Endometrial microvascular endothelial cells (primary cell): Measurements from ENCODE around the gene ARID1B. TPM values are rescaled to one million over a fixed set of nuclear protein-coding genes. Genes with fewer than 3 reads are reported as not detected.

Source experiments
- in situ Hi-C: cut with HindIII; loops from 2 replicates; pipeline ENCODE4 v1.10.0; 2017; ENCODE audit warnings: low sequenced_read_pairs, low pct_unique_long_range_greater_than_20kb; ENCODE audit errors: inconsistent ontology term
- total RNA-seq: library from RNA; depleted of rRNA; stranded (reverse); fragments of >200 nt; gene quantifications from one replicate; pipeline ENCODE4 v1.2.3, GENCODE V29; 2015; ENCODE audit errors: inconsistent ontology term

The ARID1B gene
- total RNA-seq, 1 donor from 2014 or later = 24.6 TPM

DNA sequence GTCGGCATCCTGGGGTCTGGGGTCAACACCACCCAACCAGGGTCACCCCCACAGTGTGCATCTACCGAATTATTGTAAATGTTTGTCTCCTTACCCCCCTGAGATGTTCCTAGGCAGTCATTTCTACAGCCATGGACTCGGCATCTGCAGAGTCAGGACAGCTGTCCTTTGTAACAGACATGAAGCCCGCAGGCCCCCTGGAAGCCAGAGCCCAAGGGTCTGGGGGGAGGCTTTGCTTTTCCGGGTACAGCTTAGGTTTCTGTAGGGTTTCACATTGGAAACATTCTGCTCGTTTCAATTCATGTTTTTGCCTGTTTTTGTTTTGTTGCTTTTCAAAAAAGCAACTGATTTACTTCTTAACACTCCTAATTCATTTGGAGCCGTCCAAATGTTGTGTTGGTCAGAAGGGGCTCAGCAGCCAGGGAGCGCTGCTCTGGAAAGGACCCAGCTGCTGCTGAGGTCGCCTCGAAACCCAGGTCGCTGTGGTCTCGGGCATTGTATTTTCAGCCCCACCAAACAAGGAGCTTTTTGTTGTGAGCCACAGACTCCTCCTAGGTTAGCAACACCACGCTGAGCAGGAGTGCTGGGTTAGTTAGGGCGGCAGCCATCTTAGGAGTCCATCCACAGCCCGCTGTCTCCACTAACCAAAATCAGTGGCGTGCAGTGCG is 385.7 kb downstream of the ARID1B start:
- in situ Hi-C loops = no loop called here

DNA sequence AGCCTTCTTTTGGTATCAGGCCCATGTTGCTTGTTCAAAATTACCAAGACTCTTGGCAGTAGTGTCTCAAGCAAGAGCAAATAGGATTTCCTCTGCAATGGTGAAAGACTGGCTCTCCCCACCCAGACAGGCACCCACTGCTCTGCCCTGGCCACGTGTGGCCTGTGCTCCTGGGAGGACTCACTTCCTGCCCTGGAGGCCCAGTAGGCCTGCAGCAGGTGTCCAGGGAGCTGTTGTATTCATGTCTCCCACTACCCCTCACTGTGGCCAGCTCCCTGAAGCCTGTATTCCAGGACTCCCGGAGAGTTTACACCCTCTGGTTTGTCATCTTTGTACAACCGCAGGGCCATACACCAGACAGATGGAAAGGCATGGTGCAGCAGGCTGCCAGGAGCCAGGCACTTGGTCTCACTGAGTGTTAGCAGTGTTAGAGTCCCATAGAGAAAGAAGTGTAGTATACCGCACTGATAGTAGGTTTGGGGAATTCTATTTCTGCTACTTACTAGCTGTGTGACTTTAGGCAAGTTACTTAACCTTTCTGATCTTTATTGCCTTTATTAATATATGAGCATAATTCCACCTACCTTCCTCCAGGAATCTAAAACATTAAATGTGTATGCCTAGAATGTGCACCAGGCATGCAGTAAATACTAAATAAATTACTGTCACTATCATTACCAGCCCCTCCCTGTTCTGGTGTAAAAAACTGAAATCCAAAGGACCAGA is 386.4 kb downstream of the ARID1B start:
- in situ Hi-C loops = no loop called here

DNA sequence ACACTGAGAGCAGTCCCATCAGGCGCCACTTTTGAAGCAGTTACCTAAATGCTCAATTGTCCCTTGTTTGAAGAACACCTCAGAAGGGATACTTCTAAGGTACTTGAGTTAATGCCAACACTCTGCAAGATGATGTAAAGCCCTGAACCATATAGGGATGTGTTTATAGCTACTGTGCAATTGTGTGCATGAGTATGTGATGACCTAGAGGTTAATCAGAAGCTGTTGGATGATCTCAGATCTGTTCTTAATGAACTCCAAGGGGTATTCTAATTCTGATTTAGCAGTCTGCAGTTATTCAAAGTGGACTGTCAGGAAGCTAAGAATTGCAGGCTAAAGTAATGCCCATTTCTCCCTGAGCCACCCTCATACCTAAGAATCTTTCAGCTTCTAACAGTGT is 387.8 kb downstream of the ARID1B start:
- in situ Hi-C loops = no loop called here

DNA sequence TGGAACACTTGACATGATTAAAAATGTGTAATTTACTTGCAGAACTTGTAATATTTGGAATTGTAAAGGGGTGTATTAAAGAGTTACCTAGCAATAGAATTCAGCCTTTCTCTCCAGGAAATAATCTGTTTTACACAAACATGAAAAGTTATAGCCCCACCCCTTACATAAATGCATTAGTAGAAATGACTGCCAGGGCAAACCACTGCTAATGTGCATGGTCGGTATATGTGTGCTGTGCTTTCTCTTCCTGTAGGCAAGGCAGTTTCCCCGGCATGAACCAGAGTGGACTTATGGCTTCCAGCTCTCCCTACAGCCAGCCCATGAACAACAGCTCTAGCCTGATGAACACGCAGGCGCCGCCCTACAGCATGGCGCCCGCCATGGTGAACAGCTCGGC is 389.6 kb downstream of the ARID1B start:
- in situ Hi-C loops = no loop called here

DNA sequence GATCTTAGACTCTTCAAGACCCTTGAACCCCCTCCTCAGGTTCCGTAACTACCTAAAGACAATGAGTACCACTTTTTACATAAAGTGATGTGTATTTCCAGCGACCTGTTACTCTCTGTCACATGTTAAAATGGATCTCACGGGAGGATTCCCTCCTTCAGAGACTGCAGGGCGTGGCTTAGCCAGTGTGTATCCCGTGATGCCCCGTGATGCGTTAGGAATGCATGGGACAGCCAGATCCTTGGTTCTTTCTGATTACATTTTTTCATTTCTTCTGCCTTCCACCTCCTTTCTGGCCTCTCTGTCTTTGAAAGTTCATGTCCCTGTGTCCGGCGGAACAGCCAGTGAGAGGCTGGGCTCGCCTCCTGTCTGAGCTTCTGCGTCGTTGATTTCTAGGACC is 390.7 kb downstream of the ARID1B start:
- in situ Hi-C loops = no loop called here

DNA sequence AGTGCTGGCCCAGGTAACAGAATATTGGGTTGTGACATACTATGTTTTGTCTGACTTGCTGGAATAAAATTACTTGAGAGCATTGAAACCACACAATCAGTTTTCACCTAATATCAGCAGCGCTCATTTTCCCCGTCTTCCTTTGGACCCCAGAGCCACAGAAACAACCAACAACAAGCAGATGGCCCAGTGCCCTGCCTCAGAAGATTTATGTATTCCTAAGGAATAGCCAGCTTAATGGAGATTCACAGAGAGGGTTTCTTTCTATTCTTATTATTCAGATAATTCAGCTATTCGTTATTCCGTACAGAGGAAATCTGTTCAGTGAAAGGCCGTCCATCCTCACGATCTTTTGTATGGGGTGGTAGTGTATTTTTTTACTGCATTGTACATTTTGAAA is 391.3 kb downstream of the ARID1B start:
- in situ Hi-C loops = no loop called here

DNA sequence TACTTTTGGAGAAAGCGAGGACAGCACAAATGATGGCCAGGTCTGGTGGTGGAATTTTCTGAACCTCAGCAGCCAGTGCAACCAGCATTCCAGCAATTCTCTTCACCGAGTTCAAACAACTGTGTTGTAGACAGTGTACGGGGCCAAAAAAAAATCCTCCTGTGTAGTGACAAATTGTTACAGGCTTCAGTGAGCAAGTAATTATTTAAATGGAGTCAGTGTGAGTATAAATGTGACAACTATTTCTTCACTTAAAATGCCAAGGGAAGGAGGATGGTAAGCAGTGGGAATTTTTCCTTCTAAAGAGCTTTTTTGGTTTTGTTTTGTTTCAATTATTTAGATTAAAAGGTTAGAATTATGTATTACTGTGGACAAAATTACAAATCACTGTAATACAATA is 392.0 kb downstream of the ARID1B start:
- in situ Hi-C loops = no loop called here

DNA sequence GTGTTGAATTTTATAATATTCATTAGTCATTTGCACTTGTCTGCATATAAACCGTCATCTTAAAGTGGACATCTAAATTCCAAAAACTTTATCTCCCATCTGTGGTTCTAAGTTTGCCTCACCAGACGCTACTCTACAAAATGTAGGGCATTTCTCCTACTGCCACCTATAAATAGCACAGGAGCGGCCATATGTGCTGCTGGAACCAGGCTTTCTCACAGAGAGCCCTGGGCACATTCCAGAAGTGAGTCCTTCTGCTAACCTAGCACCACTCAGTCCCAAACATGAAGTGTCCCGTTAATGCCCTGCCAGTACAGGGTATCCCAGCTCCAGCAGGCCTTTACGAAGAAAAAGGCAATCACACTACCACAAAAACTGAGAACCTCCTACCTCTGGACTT is 392.5 kb downstream of the ARID1B start:
- in situ Hi-C loops = no loop called here

DNA sequence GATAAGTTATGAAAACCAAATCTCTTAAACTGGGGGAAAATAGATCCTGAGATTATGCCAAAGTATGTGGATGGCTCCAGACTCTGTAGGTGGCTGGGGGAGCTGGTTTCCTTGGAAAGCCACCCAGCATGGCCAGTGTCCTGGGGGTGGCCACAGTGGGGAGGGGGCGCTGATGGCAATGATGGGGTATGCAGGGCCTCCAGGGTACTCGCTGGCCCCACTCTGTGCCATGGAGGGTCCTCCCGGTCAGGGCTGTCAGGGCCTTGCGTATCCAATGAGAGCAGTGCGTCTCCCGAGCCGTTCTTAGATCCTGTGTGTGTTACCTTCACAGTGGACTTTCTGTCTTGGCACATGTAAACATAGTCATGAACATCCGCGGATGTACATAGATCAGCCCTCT is 393.4 kb downstream of the ARID1B start:
- in situ Hi-C loops = no loop called here

DNA sequence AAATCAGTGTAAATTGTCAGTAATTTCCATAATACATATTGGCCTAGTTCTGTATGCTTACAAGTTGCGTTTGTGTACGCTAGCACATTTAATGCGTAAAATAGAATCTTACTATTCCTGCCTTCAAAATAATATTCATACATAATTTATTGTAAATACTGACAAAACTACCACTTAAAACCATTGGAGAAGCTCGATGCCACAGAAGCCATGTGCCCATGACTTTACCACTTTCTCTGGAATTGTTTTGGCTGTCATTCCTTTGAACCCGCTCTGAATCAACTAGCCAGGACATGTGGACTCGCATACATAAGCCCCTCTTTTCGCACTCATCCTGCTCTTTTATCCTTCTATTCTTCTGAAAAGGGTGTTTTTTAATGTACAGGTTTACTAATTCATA is 394.6 kb downstream of the ARID1B start:
- in situ Hi-C loops = no loop called here

DNA sequence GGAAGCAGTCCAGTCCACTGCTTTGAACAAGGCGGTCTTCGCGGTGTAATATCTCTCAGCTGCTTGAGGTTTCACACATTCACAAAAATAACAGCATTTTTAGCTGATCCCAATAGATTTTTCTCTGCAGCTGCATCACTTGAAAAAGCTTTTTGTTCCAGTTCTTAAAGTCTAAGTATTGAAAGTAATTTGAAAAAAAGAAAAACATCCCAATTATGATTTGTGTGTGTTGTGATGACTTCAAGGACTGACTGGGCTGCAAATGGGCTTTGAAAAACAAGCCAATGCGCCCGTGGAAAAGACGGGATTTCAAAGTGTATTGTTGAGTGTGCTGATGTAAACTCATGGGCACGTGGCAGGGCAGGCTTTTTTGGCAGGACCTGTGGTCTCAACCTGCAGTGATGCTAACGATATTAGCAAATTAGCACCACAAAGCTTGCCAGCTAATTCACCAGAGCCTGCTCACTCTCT is 395.1 kb downstream of the ARID1B start:
- in situ Hi-C loops = no loop called here

DNA sequence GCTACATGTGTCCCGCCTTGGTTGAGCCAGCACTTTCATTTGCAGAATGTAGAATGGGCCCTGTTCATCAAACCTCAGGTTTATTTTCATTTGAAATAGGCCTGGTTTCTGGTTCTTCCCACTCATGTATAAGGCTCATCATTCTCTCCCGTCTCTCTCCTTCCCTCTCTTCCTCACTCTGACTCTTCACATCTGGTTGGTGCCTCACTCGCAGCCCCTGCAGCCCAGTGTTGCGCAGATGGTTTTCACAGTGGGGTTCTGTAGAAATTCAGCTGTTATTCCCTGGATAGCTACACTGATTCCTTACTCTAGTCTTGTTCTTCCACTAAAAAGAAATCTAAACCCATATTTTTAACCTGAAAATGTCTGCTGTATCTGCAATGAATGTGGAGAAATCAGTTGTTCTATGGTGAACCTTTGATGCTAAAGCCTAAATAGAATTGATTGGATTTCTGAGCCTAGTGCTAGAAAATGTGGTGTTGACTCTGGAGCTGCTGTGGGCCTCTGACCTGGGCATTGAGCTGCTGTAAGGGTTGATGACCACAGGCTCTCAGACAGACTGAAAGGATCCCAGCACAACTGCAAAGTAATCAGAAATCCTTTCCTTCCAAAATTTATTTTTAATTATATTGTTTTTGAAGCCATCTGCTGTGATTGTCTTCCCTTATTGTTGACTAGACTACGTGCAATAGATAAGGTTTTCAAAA is 395.8 kb downstream of the ARID1B start:
- in situ Hi-C loops = no loop called here

DNA sequence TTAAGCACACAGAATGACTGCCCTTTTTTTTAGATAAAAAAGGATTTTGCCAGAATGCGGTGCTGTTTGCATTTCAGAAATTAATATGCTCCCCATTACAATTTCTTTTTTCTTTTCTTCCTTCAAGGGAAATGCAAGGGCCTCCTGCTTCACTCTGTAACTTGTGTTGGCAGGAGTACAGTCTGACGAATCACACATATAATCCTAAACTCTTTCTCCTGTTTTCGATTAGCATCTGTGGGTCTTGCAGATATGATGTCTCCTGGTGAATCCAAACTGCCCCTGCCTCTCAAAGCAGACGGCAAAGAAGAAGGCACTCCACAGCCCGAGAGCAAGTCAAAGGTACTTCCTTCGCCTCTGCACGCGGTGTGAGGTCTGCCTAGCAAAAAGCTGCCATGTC is 396.6 kb downstream of the ARID1B start:
- in situ Hi-C loops = no loop called here

DNA sequence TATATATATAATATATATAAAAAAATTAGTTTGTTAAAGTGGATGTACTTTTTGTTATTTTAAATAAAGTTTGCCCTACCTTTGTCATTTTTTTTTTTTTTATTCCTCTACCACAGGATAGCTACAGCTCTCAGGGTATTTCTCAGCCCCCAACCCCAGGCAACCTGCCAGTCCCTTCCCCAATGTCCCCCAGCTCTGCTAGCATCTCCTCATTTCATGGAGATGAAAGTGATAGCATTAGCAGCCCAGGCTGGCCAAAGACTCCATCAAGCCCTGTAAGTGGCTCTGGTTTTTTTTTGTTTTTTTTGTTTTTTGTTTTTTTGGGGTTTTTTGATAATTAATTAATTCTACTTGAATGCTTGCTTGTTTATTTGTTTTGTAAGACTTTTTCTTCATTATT is 397.6 kb downstream of the ARID1B start:
- in situ Hi-C loops = no loop called here

DNA sequence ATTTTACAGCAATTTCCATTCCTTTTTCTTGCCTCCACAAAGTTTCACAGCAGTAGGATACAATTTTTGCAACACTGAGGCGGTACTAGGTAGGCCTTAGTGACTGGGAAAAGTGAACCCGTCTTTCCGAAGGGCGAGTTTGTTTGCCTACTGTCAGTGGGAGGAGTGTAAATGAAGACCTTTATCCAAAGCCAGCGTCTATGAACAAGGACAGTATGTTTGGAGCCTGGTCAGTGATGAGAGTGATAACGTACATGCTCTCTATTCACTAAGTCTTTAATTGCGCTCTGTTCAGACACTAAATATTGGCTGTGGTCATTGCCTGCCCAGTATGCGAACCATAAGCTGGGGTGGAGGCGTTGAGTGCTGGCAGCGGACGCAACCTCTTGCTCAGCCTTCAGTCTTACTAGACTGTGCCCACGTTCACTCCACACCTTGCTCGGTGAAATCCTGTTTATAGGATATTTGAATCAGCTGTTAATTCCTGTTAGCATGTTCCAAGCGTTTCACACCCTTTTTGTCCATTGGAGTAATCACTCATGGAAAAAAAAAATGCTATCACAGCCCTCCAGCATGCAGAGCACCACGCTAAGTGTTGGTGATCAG is 400.7 kb downstream of the ARID1B start:
- in situ Hi-C loops = no loop called here

DNA sequence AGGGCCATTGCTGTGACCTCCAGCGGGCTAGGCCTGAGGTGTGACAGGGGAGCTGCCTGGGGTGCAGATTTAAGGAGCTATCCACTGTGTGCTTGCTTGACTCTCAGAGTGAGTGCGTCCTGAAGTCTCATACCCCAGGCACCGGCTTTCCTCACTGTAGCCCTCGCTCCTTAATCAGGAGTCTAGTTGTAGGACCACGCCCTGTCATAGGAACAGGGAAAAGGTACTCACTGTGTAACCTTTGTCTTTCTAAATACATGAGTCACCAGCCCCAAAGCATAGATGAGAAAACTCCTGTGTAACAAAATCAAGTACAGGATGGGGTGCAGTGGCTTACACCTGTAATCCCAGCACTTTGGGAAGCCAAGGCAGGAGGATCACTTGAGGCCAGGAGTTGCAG is 404.5 kb downstream of the ARID1B start:
- in situ Hi-C loops = no loop called here

DNA sequence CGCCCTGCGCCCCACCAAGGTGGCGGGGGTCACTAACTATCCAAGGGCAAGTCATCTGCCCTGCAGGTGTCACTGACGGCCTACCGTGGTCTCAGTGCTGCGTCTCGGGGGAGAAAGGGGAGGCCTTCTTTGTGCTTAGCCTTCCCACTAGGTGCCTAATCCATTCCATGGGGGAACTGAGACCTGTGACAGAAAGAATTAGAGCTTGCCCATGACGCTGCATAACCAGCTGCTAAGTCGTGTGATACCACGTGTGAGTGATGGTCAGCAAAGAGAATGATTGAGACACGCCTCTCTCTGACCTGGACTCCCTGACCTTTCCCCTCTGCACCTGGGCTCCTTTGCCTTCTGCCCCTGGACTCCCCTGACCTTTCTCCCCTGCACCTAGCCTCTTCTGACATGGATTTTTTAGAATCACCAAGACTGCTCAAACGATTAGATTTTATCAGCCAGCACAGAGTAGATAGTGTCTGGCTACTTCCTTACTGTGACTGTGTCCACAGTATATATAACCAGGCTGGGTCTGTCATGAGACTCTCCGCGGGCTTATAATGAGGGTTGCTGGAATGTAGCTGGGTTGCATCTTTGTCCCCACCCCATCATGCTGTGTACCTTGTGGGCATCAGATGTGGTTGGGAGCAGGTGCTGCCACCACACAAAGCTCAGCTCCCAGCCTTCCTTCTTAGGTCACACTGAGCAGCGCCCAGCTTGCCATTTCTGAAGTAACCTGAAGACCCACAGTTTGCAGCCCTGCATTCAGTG is 405.5 kb downstream of the ARID1B start:
- in situ Hi-C loops = no loop called here

DNA sequence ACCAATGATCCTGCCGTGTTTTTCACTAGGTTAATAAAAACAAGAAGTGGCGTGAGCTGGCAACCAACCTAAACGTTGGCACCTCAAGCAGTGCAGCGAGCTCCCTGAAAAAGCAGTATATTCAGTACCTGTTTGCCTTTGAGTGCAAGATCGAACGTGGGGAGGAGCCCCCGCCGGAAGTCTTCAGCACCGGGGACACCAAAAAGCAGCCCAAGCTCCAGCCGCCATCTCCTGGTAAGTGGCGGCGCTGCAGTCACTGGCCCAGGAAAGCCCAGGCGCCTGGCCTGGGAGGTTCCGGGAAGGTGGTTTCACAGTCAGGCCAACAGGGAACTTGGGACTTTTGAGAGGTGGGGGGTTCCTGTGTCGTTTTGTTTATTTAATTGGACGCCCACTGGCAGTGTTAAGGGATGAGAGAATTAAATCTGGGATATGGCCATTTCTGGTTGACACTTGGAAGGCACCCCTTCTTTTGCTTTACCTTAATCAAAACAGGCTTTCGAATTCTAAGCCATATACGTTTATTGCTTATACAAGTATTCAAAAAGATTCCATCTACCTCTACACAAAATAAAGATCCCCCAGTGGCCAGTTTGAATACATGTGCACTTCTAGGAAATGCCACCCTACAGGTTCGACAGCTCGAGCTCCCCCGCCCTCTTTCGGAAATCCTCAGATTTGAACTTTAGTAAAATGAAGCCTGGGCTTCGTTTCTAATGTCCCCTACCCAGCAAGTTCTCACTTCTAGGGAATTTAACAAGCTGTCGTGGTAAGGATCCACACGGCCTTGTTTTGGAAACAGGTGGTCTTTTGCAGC is 407.2 kb downstream of the ARID1B start:
- in situ Hi-C loops = no loop called here
